Retinal pigment epithelial cell (primary cell): Measurements from ENCODE around the gene E2F2.

Experiments
- DNase-seq: peaks from one replicate; pipeline ENCODE4 v3.0.0-alpha.2; 2010; ENCODE audit warnings: low read depth
- H3K4me3 ChIP-seq: 2 replicates; pipeline ENCODE4 v1.5.1; 2011; ENCODE audit warnings: mild to moderate bottlenecking, low read length, control low read depth, moderate library complexity
- TF ChIP-seq, protein P1 (sequence below): conservative IDR thresholded peaks from 2 replicates; pipeline ENCODE4 v1.5.1; 2011; ENCODE audit warnings: low read depth, low read length, control low read depth, inconsistent platforms

Gene E2F2

DNA sequence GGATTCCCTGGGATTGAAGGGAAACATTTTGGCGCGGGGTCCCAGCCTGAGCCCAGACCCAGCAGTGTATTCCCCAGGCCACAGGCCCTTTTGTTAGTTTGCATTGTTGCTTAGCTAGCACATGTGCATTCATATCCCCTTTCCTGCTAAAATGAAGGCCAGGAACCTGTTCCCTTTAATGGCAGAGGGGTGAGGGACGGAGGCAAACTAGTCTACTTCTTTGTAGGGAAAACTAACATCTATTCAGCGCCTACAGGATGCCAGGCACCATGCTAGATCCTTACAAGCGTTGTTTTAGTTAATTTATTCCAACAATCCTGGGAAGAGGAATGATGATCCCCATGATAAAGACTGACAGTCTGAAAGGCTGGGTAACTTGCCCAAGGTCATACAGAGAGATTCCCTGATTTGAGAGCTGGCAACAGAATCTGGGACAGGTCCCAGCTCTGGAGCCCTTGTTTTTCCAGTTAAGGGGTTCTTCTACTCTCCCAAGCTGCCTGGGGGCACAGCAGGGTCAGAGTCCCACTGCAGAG is 595 bp upstream of the E2F2 start:
- peak overlapping the region; percentile 32 for H3K4me3 ChIP-seq
- TF ChIP-seq, protein P1, sequence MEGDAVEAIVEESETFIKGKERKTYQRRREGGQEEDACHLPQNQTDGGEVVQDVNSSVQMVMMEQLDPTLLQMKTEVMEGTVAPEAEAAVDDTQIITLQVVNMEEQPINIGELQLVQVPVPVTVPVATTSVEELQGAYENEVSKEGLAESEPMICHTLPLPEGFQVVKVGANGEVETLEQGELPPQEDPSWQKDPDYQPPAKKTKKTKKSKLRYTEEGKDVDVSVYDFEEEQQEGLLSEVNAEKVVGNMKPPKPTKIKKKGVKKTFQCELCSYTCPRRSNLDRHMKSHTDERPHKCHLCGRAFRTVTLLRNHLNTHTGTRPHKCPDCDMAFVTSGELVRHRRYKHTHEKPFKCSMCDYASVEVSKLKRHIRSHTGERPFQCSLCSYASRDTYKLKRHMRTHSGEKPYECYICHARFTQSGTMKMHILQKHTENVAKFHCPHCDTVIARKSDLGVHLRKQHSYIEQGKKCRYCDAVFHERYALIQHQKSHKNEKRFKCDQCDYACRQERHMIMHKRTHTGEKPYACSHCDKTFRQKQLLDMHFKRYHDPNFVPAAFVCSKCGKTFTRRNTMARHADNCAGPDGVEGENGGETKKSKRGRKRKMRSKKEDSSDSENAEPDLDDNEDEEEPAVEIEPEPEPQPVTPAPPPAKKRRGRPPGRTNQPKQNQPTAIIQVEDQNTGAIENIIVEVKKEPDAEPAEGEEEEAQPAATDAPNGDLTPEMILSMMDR = no peak
- DNase-seq = no peak

- no peak for DNase-seq
- H3K4me3 ChIP-seq = peak overlapping the region; percentile 52
- TF ChIP-seq, protein P1 = no peak
Measured at GRCh38 chr1:23530087-23530746, 816 bp downstream of the E2F2 start.

- TF ChIP-seq, protein P1 = no peak
- peak overlapping the region; percentile 52 for H3K4me3 ChIP-seq
- no peak for DNase-seq
Measured at GRCh38 chr1:23529146-23530086, 1.6 kb downstream of the E2F2 start.

GRCh38 chr1:23528250-23528978 is 2.6 kb downstream of the E2F2 start:
- TF ChIP-seq, protein P1 = no peak
- H3K4me3 ChIP-seq = no peak overlapping the region
- peak; percentile 53 for DNase-seq

DNA sequence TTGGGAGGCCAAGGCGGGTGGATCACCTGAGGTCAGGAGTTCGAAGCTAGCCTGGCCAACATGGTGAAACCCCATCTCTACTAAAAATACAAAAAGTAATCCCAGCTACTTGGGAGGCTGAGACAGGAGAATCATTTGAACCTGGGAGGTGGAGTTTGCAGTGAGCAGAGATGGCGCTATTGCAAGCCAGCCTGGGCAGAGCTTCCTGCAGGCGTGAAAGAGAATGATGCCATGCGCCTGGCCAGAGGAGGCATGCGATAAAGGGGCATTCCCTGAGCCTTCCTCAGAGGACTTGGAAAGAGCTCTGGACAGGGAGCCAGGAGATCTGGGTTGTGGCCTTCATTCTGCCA is 3.2 kb downstream of the E2F2 start:
- DNase-seq = no peak
- TF ChIP-seq, protein P1 = no peak
- H3K4me3 ChIP-seq = no peak overlapping the region

DNA sequence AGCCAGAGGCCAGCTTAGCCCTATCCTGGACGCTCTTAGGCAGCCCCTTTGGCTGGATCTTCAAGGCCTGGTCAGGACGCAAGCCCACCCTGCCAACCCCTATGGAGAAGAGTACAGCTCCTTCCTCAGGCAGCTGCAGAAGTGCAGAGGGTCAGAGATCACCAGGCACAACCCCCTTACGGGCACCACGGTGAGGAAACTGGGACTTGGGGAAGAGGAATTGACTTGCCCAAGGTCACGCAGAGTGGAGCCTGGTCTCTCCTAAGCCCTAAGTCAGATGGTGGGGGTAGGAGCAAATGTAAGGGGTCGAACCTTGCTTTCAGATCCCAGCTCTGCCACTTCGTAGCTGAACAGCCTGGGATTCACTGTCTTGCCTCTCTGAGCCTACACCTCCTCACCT is 3.7 kb downstream of the E2F2 start:
- H3K4me3 ChIP-seq = no peak overlapping the region
- DNase-seq = no peak
- TF ChIP-seq, protein P1 = no peak
